Measurements from ENCODE around the gene CDKN1A.

DNA sequence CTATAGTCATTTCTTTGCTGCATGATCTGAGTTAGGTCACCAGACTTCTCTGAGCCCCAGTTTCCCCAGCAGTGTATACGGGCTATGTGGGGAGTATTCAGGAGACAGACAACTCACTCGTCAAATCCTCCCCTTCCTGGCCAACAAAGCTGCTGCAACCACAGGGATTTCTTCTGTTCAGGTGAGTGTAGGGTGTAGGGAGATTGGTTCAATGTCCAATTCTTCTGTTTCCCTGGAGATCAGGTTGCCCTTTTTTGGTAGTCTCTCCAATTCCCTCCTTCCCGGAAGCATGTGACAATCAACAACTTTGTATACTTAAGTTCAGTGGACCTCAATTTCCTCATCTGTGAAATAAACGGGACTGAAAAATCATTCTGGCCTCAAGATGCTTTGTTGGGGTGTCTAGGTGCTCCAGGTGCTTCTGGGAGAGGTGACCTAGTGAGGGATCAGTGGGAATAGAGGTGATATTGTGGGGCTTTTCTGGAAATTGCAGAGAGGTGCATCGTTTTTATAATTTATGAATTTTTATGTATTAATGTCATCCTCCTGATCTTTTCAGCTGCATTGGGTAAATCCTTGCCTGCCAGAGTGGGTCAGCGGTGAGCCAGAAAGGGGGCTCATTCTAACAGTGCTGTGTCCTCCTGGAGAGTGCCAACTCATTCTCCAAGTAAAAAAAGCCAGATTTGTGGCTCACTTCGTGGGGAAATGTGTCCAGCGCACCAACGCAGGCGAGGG, 594 bp upstream of the CDKN1A start:
- TF ChIP-seq, protein P1, sequence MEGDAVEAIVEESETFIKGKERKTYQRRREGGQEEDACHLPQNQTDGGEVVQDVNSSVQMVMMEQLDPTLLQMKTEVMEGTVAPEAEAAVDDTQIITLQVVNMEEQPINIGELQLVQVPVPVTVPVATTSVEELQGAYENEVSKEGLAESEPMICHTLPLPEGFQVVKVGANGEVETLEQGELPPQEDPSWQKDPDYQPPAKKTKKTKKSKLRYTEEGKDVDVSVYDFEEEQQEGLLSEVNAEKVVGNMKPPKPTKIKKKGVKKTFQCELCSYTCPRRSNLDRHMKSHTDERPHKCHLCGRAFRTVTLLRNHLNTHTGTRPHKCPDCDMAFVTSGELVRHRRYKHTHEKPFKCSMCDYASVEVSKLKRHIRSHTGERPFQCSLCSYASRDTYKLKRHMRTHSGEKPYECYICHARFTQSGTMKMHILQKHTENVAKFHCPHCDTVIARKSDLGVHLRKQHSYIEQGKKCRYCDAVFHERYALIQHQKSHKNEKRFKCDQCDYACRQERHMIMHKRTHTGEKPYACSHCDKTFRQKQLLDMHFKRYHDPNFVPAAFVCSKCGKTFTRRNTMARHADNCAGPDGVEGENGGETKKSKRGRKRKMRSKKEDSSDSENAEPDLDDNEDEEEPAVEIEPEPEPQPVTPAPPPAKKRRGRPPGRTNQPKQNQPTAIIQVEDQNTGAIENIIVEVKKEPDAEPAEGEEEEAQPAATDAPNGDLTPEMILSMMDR (IDR thresholded peaks at IDR 0.05; ENCODE audit: low read length) = no peak
- TF ChIP-seq EZH2 (optimal IDR thresholded peaks at IDR 0.05; ENCODE audit: low read depth, low read length) = no peak

Data from MM.1S (cell line).